HG02973 (cell line): ENCODE measurements around the gene SLCO1B3.

ENCODE experiments used
- ATAC-seq: cut with Tn5 transposase; IDR thresholded peaks from one replicate; pipeline ENCODE4 v1.9.1; 2021; ENCODE audit warnings: moderate library complexity; ENCODE audit not compliant: unreplicated experiment

The SLCO1B3 gene

GRCh38 chr12:20883288-20883687, 72.8 kb downstream of the SLCO1B3 start:
- ATAC-seq = no peak

GRCh38 chr12:20885116-20885515, 74.6 kb downstream of the SLCO1B3 start:
- ATAC-seq = no peak

- no peak for ATAC-seq
Measured at GRCh38 chr12:20885552-20885951, 75.0 kb downstream of the SLCO1B3 start.

DNA sequence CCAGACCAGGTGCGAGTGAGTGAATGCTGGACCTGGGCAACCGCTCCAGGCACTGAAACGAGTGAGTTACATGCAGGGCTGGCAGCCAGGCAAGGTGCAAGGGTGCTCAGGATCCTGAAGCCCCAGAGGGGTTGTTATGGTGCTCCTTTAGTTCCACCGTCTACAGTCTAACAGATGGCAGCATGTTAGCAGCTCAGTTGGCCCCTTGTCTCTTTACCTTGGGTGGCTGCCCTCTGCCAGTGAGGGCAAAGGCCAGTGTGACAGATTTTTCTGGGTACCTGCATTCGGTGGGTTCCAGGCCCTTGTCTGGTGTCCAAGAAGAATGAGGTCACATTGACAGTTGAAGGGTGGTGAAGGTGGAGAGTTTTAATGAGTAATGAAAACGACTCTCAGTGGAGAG, 106.8 kb downstream of the SLCO1B3 start:
- ATAC-seq = no peak

- no peak for ATAC-seq
Measured at GRCh38 chr12:20917819-20918218, 107.3 kb downstream of the SLCO1B3 start.

DNA sequence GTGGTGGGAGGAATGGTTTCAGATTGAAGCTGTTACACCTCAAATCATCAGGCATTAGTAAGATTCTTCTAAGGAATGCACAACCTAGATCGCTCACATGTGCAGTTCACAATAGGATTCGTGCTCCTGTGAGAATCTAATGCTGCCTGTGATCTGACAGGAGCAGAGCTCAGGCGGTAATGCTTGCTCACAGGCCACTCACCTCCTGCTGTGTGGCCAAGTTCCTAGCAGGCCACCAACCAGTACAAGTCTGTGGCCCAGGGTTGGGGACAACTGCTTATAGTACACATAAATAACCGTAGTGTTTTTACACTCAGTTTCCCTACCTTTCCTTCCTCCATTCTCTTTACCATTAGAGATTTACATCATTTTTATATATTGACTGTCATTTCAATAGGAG, 121.4 kb downstream of the SLCO1B3 start:
- ATAC-seq = no peak

DNA sequence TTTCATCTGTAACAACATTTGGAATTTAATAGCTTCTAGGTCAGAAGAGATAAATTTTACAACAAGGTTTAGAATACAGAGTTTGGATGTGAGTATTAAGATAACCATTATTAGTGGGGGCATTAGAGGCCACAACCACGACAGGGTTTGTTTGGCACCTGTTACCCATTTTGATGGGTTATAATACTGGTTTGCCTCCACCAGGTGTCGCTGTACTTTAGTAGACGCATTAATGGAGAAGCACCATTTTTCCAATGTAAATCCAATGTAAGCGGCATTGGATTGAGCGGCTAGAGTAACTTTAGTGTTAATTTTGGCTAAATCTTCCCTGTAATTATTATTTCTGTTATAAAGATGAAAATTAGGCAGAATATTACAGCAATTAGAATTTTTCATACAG, 136.2 kb downstream of the SLCO1B3 start:
- ATAC-seq = no peak

DNA sequence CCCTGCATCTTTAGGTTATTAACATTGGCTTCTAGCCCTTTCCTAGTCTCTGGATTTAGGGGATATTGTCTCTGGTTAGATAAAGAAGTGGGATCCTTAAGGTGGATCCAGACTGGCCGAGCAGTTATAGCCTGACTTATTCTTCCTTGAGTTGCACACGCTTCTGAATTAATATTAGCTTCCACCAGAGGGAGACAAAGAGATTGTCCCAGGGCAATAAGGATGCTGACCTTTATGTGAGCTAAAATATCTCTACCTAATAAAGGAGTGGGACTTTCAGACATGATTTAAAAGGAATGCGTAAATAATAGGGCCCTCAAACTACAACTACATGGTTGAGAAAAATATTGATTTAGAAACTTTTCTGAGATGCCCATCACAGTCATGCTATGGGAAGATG, 139.7 kb downstream of the SLCO1B3 start:
- ATAC-seq = peak; percentile 90

DNA sequence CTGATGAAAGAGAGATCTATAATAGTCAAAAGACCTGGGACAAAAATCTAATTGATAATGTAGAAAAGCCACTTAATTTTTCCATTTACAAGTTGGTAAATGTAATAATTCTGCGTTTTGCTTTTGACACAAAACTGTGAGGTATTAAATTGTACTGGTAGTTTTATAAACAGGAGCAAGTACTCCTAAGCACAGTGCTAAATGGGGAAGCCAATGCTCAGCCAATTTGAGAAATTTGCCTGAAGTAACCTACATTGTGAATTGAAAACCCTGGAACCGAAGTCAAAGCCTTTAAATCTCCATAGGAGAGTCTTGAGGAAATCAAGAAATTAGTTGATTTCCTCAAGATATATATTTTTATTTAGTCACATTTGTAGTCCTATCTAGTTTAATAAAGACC, 152.8 kb downstream of the SLCO1B3 start:
- no peak for ATAC-seq

DNA sequence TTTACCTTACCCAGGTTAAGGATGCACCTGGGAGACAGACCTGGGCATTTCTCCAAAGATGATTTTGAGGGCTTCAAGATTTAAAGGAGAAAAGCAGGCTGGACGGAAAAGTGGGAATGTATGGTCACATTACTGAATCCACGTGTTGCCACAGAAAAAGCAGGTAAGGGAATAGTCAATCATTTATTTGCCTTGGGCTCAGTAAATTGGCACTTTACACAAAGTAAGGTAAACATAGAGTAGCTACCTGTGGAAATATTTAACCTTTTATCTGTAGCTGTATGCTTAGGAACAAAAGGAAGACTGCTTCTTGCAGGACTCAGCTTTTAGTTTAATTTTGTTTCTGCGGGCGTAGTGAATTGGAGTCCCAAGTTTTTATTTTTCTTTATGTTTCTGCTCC, 153.3 kb downstream of the SLCO1B3 start:
- ATAC-seq = no peak
